KOPT-K1 (cell line): Measurements from ENCODE around the gene ATP8A2.

ENCODE experiments used
- H3K27ac ChIP-seq: fragments of 200-600 bp; sonication (generic); 2 replicates; pipeline ENCODE4 v1.5.1; 2016; ENCODE audit warnings: antibody characterized with exemption, mild to moderate bottlenecking, low read depth, low read length; ENCODE audit not compliant: poor library complexity, severe bottlenecking
- H3K36me3 ChIP-seq: fragments of 200-600 bp; sonication (generic); 2 replicates; pipeline ENCODE4 v1.5.1; 2017; ENCODE audit warnings: antibody characterized with exemption, mild to moderate bottlenecking, low read length, moderate library complexity; ENCODE audit not compliant: insufficient read depth
- H3K9me3 ChIP-seq: fragments of 200-600 bp; sonication (generic); 2 replicates; pipeline ENCODE4 v1.5.1; 2017; ENCODE audit warnings: antibody characterized with exemption, low read length, mild to moderate bottlenecking; ENCODE audit not compliant: insufficient read depth, poor library complexity, severe bottlenecking

Gene ATP8A2

GRCh38 chr13:25372284-25373081, 709 bp downstream of the ATP8A2 start:
- H3K27ac ChIP-seq = no peak overlapping the region
- H3K36me3 ChIP-seq = no peaks in the 10 kb centered on the region
- no peaks in the 10 kb centered on the region for H3K9me3 ChIP-seq

- Histone ChIP-seq H3K9me3 (no peaks in the 10 kb centered on the region), H3K27ac (no peak overlapping the region), H3K36me3 (no peaks in the 10 kb centered on the region)
Observed at GRCh38 chr13:25375727-25376358, 4.1 kb downstream of the ATP8A2 start.

- H3K36me3 ChIP-seq = no peaks in the 10 kb centered on the region
Observed at GRCh38 chr13:25377244-25377962, 5.6 kb downstream of the ATP8A2 start.

GRCh38 chr13:25378528-25378927, 6.8 kb downstream of the ATP8A2 start:
- Histone ChIP-seq H3K27ac (no peak overlapping the region), H3K9me3 (no peaks in the 10 kb centered on the region), H3K36me3 (no peaks in the 10 kb centered on the region)

More at GRCh38 chr13:25377244-25377962, 5.6 kb downstream of the ATP8A2 start:
- no peak overlapping the region for H3K27ac ChIP-seq
- H3K9me3 ChIP-seq = no peaks in the 10 kb centered on the region

- Histone ChIP-seq H3K9me3 (no peaks in the 10 kb centered on the region), H3K36me3 (no peaks in the 10 kb centered on the region), H3K27ac (no peak overlapping the region)
Observed at GRCh38 chr13:25379011-25379410, 7.2 kb downstream of the ATP8A2 start.

- H3K9me3 ChIP-seq = peaks cover 5% of the 10 kb centered on the region
- H3K36me3 ChIP-seq = no peaks in the 10 kb centered on the region
- H3K27ac ChIP-seq = no peak overlapping the region
Observed at GRCh38 chr13:25380082-25380481, 8.3 kb downstream of the ATP8A2 start.

GRCh38 chr13:25380741-25381324, 9.1 kb downstream of the ATP8A2 start:
- peaks cover 5% of the 10 kb centered on the region for H3K9me3 ChIP-seq
- no peaks in the 10 kb centered on the region for H3K36me3 ChIP-seq
- no peak overlapping the region for H3K27ac ChIP-seq

- no peaks in the 10 kb centered on the region for H3K36me3 ChIP-seq
- peaks cover 5% of the 10 kb centered on the region for H3K9me3 ChIP-seq
- H3K27ac ChIP-seq = no peak overlapping the region
Observed at GRCh38 chr13:25384758-25385410, 13.1 kb downstream of the ATP8A2 start.

GRCh38 chr13:25391932-25392331, 20.2 kb downstream of the ATP8A2 start:
- H3K27ac ChIP-seq = no peak overlapping the region
- H3K9me3 ChIP-seq = peaks cover 6% of the 10 kb centered on the region
- no peaks in the 10 kb centered on the region for H3K36me3 ChIP-seq

GRCh38 chr13:25394402-25395060, 22.8 kb downstream of the ATP8A2 start:
- Histone ChIP-seq H3K27ac (no peak overlapping the region), H3K36me3 (no peaks in the 10 kb centered on the region), H3K9me3 (peaks cover 6% of the 10 kb centered on the region)

GRCh38 chr13:25397763-25398162, 26.0 kb downstream of the ATP8A2 start:
- Histone ChIP-seq H3K27ac (no peak overlapping the region), H3K36me3 (no peaks in the 10 kb centered on the region), H3K9me3 (peaks cover 6% of the 10 kb centered on the region)

- H3K36me3 ChIP-seq = no peaks in the 10 kb centered on the region
- H3K9me3 ChIP-seq = no peaks in the 10 kb centered on the region
- no peak overlapping the region for H3K27ac ChIP-seq
Observed at GRCh38 chr13:25400925-25401324, 29.2 kb downstream of the ATP8A2 start.

GRCh38 chr13:25401958-25402357, 30.2 kb downstream of the ATP8A2 start:
- Histone ChIP-seq H3K27ac (no peak overlapping the region), H3K36me3 (no peaks in the 10 kb centered on the region), H3K9me3 (no peaks in the 10 kb centered on the region)

GRCh38 chr13:25406377-25406776, 34.6 kb downstream of the ATP8A2 start:
- Histone ChIP-seq H3K36me3 (no peaks in the 10 kb centered on the region), H3K9me3 (peaks cover 12% of the 10 kb centered on the region), H3K27ac (no peak overlapping the region)
